HG03565 (cell line): ENCODE data around the gene TSPEAR.
"Not testable (repeated sequence)": the region's sequence is repeated elsewhere in the genome, so short reads cannot be mapped to it uniquely, and the experiment has no call there.

Experiments
- ATAC-seq: cut with Tn5 transposase; IDR thresholded peaks from one replicate; pipeline ENCODE4 v1.9.1; 2021; ENCODE audit warnings: mild to moderate bottlenecking, moderate library complexity; ENCODE audit not compliant: unreplicated experiment

TSPEAR gene

GRCh38 chr21:44703731-44704635, 7.4 kb downstream of the TSPEAR start:
- ATAC-seq, result no peak

- no peak for ATAC-seq
These were observed 8.2 kb downstream of the TSPEAR start for GRCh38 chr21:44702973-44703730.

GRCh38 chr21:44702111-44702972, 9.0 kb downstream of the TSPEAR start:
- ATAC-seq, result no peak

- no peak for ATAC-seq
These were observed 9.8 kb downstream of the TSPEAR start for GRCh38 chr21:44701541-44701940.

- ATAC-seq, result no peak
These were observed 10.4 kb downstream of the TSPEAR start for GRCh38 chr21:44701023-44701400.

- no peak for ATAC-seq
These were observed 11.0 kb downstream of the TSPEAR start for GRCh38 chr21:44700101-44701022.

GRCh38 chr21:44699502-44700001, 11.8 kb downstream of the TSPEAR start:
- ATAC-seq, result no peak

- ATAC-seq, result no peak
These were observed 13.3 kb downstream of the TSPEAR start for GRCh38 chr21:44697811-44698734.

- not testable (repeated sequence) for ATAC-seq
These were observed 14.1 kb downstream of the TSPEAR start, which contains the start of gene KRTAP10-12 for GRCh38 chr21:44697172-44697810. TSS of gene KRTAP10-12 (plus strand) at chr21:44697172. CDS start at chr21:44697202, 30 bp downstream.

GRCh38 chr21:44696572-44696971, 14.8 kb downstream of the TSPEAR start:
- no peak for ATAC-seq

GRCh38 chr21:44695641-44696040, 15.7 kb downstream of the TSPEAR start:
- ATAC-seq, result no peak

GRCh38 chr21:44695184-44695583, 16.2 kb downstream of the TSPEAR start:
- ATAC-seq, result no peak

GRCh38 chr21:44694776-44695175, 16.6 kb downstream of the TSPEAR start:
- ATAC-seq, result no peak

GRCh38 chr21:44692798-44693512, 18.4 kb downstream of the TSPEAR start:
- ATAC-seq, result no peak

GRCh38 chr21:44691686-44692085, 19.7 kb downstream of the TSPEAR start:
- no peak for ATAC-seq

- not testable (repeated sequence) for ATAC-seq
These were observed 21.6 kb downstream of the TSPEAR start for GRCh38 chr21:44689740-44690139.

GRCh38 chr21:44687671-44688070, 23.7 kb downstream of the TSPEAR start:
- ATAC-seq, result no peak
